Brain microvascular endothelial cell (primary cell): ENCODE data around the gene PER2.
"Not testable (repeated sequence)": the region's sequence is repeated elsewhere in the genome, so short reads cannot be mapped to it uniquely, and the experiment has no call there.

ENCODE experiments used
- DNase-seq: peaks from one replicate; pipeline ENCODE4 v3.0.0-alpha.2; 2020
- H3K27ac ChIP-seq: fragments of 250-450 bp; sonication (Bioruptor Pico); 2 replicates; pipeline ENCODE4 v1.5.1; 2020; ENCODE audit warnings: mild to moderate bottlenecking, moderate library complexity
- H3K27me3 ChIP-seq: fragments of 250-450 bp; sonication (Bioruptor Pico); replicated peaks from 2 replicates; pipeline ENCODE4 v1.5.1; 2020; ENCODE audit warnings: mild to moderate bottlenecking
- H3K36me3 ChIP-seq: fragments of 250-450 bp; sonication (Bioruptor Pico); replicated peaks from 2 replicates; pipeline ENCODE4 v1.5.1; 2020; ENCODE audit warnings: mild to moderate bottlenecking
- H3K4me3 ChIP-seq: 2 replicates; pipeline ENCODE4 v1.5.1; 2011; ENCODE audit warnings: low read depth, mild to moderate bottlenecking, control low read depth, low read length, moderate library complexity
- in situ Hi-C: cut with HindIII; loops from 2 replicates; pipeline ENCODE4 v1.10.0; 2017; ENCODE audit warnings: low sequenced_read_pairs, low pct_ligation_motif_present
- TF ChIP-seq, protein P1 (sequence below): IDR thresholded peaks from 2 replicates; pipeline ENCODE4 v1.5.1; 2011; ENCODE audit warnings: low read depth, mild to moderate bottlenecking, moderate library complexity, low read length, control low read depth, inconsistent platforms; ENCODE audit errors: missing control alignments

PER2 gene

DNA sequence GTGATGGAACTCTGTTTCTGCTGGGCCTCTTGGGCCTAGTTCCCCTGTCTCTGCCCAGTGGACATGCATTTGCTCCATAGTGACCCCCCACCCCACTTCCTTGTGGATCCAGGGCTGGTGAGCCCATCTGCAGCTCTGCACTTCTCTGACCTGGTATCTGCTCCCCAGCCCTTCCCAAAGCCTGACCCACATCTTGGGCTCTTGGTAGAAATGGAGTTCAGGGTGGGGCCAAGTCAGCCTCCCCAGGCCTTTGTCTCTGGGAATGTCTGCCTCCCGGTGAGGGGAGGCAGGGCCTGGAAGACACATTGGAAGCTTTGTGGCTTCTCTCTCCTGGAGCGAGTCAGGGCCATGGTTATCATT is 25.6 kb upstream of the PER2 start:
- H3K27me3 ChIP-seq, result no peaks in the 10 kb centered on the region
- DNase-seq, result no peak
- in situ Hi-C loops, result no loop called here
- no peaks in the 10 kb centered on the region for H3K36me3 ChIP-seq
- no peak overlapping the region for H3K27ac ChIP-seq
- TF ChIP-seq, protein P1, sequence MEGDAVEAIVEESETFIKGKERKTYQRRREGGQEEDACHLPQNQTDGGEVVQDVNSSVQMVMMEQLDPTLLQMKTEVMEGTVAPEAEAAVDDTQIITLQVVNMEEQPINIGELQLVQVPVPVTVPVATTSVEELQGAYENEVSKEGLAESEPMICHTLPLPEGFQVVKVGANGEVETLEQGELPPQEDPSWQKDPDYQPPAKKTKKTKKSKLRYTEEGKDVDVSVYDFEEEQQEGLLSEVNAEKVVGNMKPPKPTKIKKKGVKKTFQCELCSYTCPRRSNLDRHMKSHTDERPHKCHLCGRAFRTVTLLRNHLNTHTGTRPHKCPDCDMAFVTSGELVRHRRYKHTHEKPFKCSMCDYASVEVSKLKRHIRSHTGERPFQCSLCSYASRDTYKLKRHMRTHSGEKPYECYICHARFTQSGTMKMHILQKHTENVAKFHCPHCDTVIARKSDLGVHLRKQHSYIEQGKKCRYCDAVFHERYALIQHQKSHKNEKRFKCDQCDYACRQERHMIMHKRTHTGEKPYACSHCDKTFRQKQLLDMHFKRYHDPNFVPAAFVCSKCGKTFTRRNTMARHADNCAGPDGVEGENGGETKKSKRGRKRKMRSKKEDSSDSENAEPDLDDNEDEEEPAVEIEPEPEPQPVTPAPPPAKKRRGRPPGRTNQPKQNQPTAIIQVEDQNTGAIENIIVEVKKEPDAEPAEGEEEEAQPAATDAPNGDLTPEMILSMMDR, result no peak
- no peak overlapping the region for H3K4me3 ChIP-seq

GRCh38 chr2:238313289-238313990 is 25.0 kb upstream of the PER2 start:
- in situ Hi-C loops, result no loop called here
- Histone ChIP-seq H3K27ac (no peak overlapping the region), H3K36me3 (no peaks in the 10 kb centered on the region), H3K27me3 (no peaks in the 10 kb centered on the region), H3K4me3 (no peak overlapping the region)
- TF ChIP-seq, protein P1, result no peak
- no peak for DNase-seq

DNA sequence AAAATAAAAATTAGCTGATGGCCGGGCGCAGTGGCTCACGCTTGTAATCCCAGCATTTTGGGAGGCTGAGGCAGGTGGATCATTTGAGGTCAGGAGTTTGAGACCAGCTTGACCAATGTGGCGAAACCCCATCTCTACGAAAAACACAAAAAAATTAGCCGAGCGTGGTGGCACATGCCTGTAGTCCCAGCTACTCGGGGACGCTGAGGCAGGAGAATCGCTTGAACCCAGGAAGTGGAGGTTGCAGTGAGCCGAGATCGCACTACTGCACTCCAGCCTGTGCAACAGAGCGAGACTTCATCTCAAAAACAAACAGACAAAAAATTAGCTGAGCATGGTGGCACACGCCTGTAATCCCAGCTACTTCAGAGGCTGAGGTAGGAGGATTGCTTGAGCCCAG is 22.3 kb upstream of the PER2 start:
- in situ Hi-C loops, DNase-seq, H3K36me3 ChIP-seq, H3K4me3 ChIP-seq, H3K27me3 ChIP-seq, H3K27ac ChIP-seq: not testable (repeated sequence)

DNA sequence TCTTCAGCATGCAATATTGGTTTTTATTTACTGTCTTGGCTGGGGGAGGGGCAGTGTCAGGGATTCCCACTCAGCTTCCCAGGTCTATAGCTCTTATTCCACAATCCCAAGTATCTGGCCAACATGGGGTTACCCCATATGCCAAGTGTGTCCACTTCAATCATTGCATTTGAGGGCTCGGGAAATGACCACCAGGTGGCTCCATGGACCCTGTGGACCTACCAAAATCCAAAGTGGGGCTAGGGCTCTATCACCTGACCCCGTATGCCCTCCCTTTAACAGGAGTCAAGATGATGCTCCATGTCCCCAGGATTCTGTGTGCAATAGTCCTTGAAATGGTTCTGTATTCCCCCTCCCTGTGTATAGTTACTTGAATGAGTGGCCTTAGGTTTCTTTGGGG is 19.8 kb upstream of the PER2 start:
- TF ChIP-seq, protein P1, result peak; percentile 48
- no peaks in the 10 kb centered on the region for H3K27me3 ChIP-seq
- no peak overlapping the region for H3K27ac ChIP-seq
- no peaks in the 10 kb centered on the region for H3K36me3 ChIP-seq
- no peak overlapping the region for H3K4me3 ChIP-seq
- no peak for DNase-seq
- in situ Hi-C loops, result no loop called here

DNA sequence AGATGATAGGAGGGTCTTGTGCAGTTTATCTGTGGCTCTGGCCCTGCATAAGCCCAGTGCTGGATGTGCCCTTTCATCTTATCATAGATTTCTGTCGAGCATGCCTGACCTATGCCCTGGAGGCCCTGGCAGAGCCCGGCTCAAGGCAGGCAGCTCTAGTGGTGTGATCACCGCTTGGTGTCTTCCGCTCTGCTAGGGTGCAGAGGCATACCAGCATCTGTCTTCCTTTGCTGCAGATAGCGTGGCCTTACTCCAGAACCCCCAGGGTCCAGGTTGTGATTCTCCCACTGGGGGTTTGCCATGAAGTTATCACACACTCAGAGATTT is 18.2 kb upstream of the PER2 start:
- TF ChIP-seq, protein P1, result no peak
- no peak for DNase-seq
- in situ Hi-C loops, result no loop called here
- Histone ChIP-seq H3K27me3 (no peaks in the 10 kb centered on the region), H3K36me3 (no peaks in the 10 kb centered on the region), H3K27ac (no peak overlapping the region), H3K4me3 (no peak overlapping the region)

- in situ Hi-C loops, result no loop called here
- H3K27me3 ChIP-seq, result no peaks in the 10 kb centered on the region
- no peak overlapping the region for H3K4me3 ChIP-seq
- no peak overlapping the region for H3K27ac ChIP-seq
- H3K36me3 ChIP-seq, result no peaks in the 10 kb centered on the region
- TF ChIP-seq, protein P1, result no peak
- no peak for DNase-seq
Observed at GRCh38 chr2:238305965-238306671, 17.7 kb upstream of the PER2 start.
